Measurements from ENCODE around the gene SPIRE2.
A peak's percentile ranks its signal among the peaks of the same experiment; 100 is the strongest.
"Not testable (repeated sequence)": the region's sequence is repeated elsewhere in the genome, so short reads cannot be mapped to it uniquely, and the experiment has no call there.

The SPIRE2 gene

DNA sequence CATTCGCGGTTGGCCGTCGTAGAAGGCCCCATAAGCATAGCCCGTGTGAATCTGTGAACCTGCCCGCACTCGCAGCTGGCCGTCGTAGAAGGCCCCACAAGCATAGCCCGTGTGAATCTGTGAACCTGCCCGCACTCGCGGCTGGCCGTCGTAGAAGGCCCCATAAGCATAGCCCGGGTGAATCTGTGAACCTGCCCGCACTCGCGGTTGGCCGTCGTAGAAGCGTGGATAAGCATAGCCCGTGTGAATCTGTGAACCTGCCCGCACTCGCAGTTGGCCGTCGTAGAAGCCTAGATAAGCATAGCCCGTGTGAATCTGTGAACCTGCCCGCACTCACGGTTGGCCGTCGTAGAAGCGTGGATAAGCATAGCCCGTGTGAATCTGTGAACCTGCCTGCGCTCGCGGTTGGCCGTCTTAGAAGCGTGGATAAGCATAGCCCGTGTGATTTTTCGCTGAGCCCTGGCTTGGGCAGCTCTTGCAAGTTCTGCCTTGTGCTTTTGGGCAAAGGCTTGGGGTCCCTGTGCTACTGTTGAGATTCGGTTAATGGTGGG is 6.6 kb downstream of the SPIRE2 start:
- DNase-seq = not testable (repeated sequence)

GRCh38 chr16:89836484-89836883 is 8.2 kb downstream of the SPIRE2 start:
- DNase-seq = not testable (repeated sequence)

DNA sequence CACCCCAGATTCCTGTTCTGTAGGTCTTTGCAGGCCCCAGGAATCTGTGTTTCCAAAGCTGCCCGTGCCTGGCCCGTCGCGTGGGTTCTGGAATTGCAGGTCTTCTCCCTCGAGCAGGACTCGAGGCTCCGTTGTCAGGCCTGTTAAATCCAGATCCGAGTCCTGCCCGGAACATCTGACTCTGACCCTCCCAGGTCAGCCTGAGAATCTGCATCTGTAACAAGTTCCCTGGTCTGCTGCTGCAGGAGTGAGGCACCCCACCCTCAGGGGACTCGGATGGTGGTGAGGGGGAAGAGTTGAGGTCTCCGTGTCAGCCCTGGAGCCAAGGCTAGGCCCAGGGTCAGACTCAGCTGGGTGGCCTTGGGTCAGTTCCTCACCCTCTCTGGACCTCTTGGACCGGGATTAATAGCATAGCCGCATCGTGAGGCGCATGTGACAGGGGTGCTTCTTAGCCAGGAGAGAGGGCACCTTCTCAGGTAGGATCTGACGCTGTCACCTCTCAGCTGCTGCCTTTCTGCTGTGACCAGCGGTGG is 8.8 kb downstream of the SPIRE2 start:
- no peak for DNase-seq

DNA sequence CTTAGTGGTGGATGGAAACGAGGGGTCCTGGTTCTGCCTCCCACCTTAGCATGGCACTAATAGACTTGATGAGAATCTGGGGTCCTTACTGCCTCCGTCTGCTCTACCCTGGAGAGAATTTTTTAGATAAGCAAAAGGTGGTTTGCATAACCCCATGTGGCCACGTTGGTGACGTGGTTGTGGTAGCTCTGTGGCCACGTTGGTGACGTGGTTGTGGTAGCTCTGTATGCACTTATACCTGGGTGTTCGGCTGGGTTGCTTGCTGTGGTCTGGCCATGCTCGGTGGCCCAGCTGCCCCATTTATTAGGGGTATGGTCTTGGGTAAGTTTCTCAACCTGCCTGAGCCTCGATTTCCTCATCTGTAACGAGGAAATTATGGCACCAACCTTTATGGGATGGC is 13.0 kb downstream of the SPIRE2 start:
- no peak for DNase-seq

- DNase-seq = no peak
Observed at GRCh38 chr16:89842471-89843408, 14.5 kb downstream of the SPIRE2 start.

DNA sequence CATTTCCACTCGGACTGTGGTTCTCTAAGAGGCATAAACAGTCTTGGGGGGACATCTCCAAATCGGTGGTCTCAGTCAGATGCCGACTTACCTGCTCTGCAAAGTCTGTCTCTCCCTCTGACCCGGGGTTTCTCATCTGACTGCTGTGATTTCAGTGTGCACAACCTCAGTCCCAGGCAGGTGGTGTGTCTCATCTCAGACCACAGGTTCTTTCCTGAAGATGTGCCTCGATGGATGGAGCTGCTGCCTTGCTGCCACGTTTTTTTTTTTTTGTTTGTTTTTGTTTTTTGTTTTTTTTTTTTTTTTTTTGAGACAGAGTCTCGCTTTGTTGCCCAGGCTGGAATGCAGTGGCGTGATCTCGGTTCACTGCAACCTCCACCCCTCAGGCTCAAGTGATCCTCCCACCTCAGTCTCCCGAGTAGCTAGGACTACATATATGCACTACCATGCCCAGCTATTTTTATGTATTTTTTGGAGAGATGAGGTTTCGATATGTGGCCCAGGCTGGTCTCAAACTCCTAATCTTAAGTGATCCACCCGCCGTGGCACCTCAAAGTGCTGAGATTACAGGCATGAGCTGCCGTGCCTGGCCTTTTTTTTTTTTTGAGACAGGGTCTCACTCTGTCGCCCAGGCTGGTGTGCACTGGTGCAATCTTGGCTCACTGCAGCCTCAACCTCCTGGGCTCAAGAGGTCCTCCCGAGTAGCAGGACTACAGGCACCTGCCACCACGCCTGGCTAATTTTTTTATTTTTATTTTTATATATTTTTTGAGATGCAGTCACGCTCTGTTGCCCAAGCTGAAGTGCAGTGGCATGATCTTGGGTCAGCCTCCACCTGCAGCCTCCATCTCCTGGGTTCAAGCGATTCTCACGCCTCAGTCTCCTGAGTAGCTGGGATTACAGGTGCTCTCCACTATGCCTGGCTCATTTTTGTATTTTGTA is 15.4 kb downstream of the SPIRE2 start:
- no peak for DNase-seq

DNA sequence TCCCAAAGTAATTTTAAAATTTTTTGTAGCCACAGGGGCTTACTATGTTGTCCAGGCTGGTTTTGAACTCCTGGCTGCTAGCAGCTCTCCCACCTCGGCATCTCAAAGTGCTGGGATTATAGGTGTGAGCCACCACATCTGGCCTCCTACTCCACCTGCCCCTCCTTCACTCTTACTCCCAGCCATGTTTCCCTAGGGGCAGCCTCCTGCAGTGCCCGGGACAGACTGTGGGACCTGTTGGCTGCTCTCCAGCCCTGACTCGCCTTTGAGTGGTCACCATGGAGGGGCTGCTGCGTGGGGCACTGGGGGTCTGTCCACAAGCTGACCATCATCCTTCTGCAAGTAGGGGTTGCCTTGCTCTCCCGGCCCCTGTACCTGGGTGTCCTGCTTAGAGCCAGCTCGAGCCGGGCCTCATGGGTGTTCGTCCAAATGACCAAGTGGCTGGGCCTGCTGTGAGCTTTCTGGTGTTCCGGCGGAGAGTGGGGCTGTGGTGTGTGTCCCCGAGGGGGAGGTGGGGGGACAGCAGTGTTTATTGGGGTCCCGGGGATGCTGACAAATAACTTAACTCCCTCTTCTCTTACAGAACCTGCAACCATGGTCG is 16.6 kb downstream of the SPIRE2 start:
- DNase-seq = no peak

- no peak for DNase-seq
Observed at GRCh38 chr16:89845417-89845816, 17.1 kb downstream of the SPIRE2 start.

- DNase-seq = no peak
Observed at GRCh38 chr16:89847051-89847939, 19.0 kb downstream of the SPIRE2 start.

DNA sequence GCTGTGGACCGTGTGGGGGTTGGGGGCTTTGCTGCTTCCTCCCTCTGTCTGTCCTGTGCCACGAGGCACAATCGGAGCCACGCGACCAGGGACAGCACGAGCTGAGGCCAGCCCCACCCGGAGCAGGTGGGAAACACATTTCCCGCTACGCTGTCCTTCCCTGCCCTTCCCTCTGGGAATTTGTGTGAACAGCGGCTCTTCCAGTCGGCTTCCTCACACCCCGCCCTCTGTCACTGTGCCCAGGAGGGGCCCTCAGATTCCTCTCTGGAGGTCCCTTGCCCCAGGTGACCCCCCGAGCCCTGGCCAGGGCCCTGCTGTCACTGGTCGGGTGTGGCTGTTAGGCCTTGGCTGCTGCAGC is 19.6 kb downstream of the SPIRE2 start:
- no peak for DNase-seq

- DNase-seq = no peak
Observed at GRCh38 chr16:89848974-89849373, 20.7 kb downstream of the SPIRE2 start.

DNA sequence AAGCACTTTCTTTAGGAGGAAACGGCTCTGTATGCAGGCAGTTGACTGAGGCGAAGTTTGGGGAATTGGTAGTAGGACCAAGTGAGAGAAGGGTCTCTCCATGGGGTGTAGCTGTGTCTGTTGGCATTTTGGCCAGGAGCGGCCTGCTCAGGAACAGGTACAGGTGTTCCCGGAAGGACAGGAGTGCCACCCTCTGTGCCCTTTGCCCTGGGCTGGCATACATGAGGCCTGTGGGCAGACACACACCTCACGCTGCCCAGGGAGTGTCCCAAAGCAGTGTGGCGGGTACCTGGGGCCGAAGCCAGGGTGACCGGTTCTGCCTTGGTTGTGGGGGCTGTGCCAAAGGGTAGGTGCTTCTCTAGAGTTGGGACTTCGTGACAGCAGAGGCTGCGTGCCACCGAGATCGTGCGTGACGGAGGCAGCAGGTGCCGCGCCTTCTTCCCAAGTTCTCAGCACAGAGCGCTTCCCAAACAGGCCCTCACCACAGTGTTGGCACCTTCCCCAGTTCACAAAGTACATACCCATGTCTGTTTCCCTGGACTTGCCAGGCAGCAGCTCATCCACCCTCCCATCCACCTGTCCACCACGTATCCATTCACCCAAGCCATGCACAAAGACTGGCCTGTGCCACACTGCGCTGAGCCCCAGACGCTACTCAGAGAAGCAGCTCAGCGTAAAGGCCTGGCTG is 25.2 kb downstream of the SPIRE2 start:
- DNase-seq = no peak

GRCh38 chr16:89855301-89855945 is 27.1 kb downstream of the SPIRE2 start:
- no peak for DNase-seq

- no peak for DNase-seq
Observed at GRCh38 chr16:89855986-89856385, 27.7 kb downstream of the SPIRE2 start.

- DNase-seq = no peak
Observed at GRCh38 chr16:89858973-89859614, 30.8 kb downstream of the SPIRE2 start.

GRCh38 chr16:89859615-89860007 is 31.3 kb downstream of the SPIRE2 start:
- DNase-seq = no peak

- peak in 30 of 56 donors; percentile 4 to 65 (median 20) for DNase-seq
Observed at GRCh38 chr16:89860747-89861304, 32.6 kb downstream of the SPIRE2 start.

DNA sequence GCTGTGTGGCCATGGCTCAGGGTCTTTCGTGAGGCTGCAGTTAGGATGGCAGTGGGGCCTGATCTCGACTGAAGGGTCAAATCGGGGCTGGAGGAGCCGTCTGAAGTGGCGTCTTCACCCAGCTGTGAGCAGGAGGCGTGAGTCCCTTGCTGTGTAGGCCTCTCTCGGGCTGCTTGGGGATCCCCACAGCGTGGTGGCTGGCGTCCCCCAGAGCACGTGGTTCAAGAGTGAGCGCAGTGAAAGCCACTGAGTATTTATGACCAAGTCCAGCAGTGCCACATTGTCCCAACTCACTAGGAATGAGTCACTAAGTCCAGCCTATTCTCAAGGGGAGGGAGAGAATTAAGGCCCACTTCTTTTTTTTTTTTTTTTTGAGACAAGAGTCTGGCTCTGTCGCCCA is 33.4 kb downstream of the SPIRE2 start:
- no peak for DNase-seq
